Smooth muscle cell (in vitro differentiated cells): ENCODE results near the gene MTHFSD. TPM values are rescaled to one million over a fixed set of nuclear protein-coding genes. Genes with fewer than 3 reads are reported as not detected.

Experiments used
- DNase-seq: peaks from one replicate; lab custom pipeline; 2025; ENCODE audit not compliant: unreplicated experiment; lab: John Stamatoyannopoulos, UW
- H2AFZ ChIP-seq: fragments of 200-600 bp; sonication (generic); 2 replicates; pipeline ENCODE4 v1.6.0; 2016; ENCODE audit warnings: antibody characterized with exemption, low read depth, mild to moderate bottlenecking
- H3F3A ChIP-seq: fragments of 200-600 bp; sonication (generic); 2 replicates; pipeline ENCODE4 v1.6.0; 2017; ENCODE audit warnings: antibody characterized with exemption, low read depth
- H3K27ac ChIP-seq: fragments of 200-600 bp; sonication (generic); 2 replicates; pipeline ENCODE4 v1.5.1; 2016; ENCODE audit warnings: low read depth, mild to moderate bottlenecking
- H3K27me3 ChIP-seq: fragments of 200-600 bp; sonication (generic); 2 replicates; pipeline ENCODE4 v1.6.1; 2016; ENCODE audit warnings: low read depth, mild to moderate bottlenecking
- H3K36me3 ChIP-seq: fragments of 200-600 bp; sonication (generic); 2 replicates; pipeline ENCODE4 v1.5.1; 2016; ENCODE audit warnings: low read depth
- H3K4me1 ChIP-seq: fragments of 200-600 bp; sonication (generic); 2 replicates; pipeline ENCODE4 v1.5.1; 2016; ENCODE audit warnings: low read depth
- H3K4me2 ChIP-seq: fragments of 200-600 bp; sonication (generic); 2 replicates; pipeline ENCODE4 v1.6.0; 2016; ENCODE audit warnings: mild to moderate bottlenecking
- H3K4me3 ChIP-seq: fragments of 200-600 bp; sonication (generic); 2 replicates; pipeline ENCODE4 v1.5.1; 2016; ENCODE audit warnings: mild to moderate bottlenecking
- H3K79me2 ChIP-seq: fragments of 200-600 bp; sonication (generic); 2 replicates; pipeline ENCODE4 v1.6.0; 2016; ENCODE audit warnings: low read depth, mild to moderate bottlenecking
- H3K9ac ChIP-seq: fragments of 200-600 bp; sonication (generic); 2 replicates; pipeline ENCODE4 v1.6.0; 2016; ENCODE audit warnings: low read depth
- H3K9me3 ChIP-seq: fragments of 200-600 bp; sonication (generic); replicated peaks from 2 replicates; pipeline ENCODE4 v1.5.1; 2016; ENCODE audit warnings: low read depth
- H4K20me1 ChIP-seq: fragments of 200-600 bp; sonication (generic); 2 replicates; pipeline ENCODE4 v1.6.0; 2016; ENCODE audit warnings: low read depth
- CTCF ChIP-seq: fragments of 200-600 bp; sonication (generic); IDR thresholded peaks from 2 replicates; pipeline ENCODE4 v1.5.1; 2017; ENCODE audit warnings: borderline replicate concordance, mild to moderate bottlenecking, antibody characterized with exemption; ENCODE audit not compliant: insufficient read depth, poor library complexity, severe bottlenecking
- WGBS: methylation state at CpG from one replicate; pipeline ENCODE4 v1.1.7; 2016; ENCODE audit warnings: low lambda C conversion rate; 5-methylcytosine and 5-hydroxymethylcytosine counted together
- polyA plus RNA-seq: library from polyadenylated mRNA; unstranded; fragments of >200 nt; fragmentation: Nextera tagmentation; extraction: Ambion mirVana; gene quantifications from 2 replicates; pipeline ENCODE4 v1.2.1, GENCODE V29; 2016
- total RNA-seq: library from RNA; depleted of rRNA; stranded (reverse); fragments of >200 nt; gene quantifications from 2 replicates; pipeline ENCODE4 v1.2.3, GENCODE V29; 2014

The MTHFSD gene
- total and polyA plus RNA-seq, 2 experiments from 2014 or later: 13.3 to 23.0 TPM

GRCh38 chr16:86533767-86534351 is 21.2 kb downstream of the MTHFSD start:
- Histone ChIP-seq H3K4me3 (no peak overlapping the region), H3K27ac (no peak overlapping the region), H3F3A (no peaks in the 10 kb centered on the region), H3K4me1 (no peaks in the 10 kb centered on the region), H3K9ac (no peak overlapping the region), H3K4me2 (no peak overlapping the region), H2AFZ (no peak overlapping the region), H3K9me3 (no peaks in the 10 kb centered on the region), H4K20me1 (no peaks in the 10 kb centered on the region), H3K27me3 (no peaks in the 10 kb centered on the region), H3K79me2 (no peaks in the 10 kb centered on the region), H3K36me3 (no peaks in the 10 kb centered on the region)
- DNase-seq: no peak
- TF ChIP-seq CTCF: no peak
- 99% methylated on average over 8 of the region's 8 CpGs for WGBS

DNA sequence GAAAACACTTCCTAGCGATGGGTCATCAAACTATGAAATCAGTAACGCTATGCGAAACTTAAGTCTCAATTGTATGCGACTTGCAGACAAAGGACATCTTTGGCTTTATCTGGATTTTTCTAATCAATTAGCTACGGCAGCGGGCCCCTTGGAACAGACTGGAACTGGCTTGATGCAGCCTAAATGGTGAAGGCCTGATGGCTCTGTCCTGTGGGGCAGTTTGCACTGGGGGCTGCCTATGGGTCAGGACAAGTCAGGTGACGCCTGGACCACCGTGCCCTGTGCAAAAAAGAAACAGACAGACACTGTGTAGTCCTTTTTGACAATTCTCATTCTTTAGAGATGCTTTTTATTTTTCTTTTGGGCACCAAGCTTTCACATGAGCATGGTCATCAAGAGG is 22.0 kb downstream of the MTHFSD start:
- Histone ChIP-seq H3K4me1 (no peaks in the 10 kb centered on the region), H3K9me3 (no peaks in the 10 kb centered on the region), H3K27ac (no peak overlapping the region), H3K4me3 (no peak overlapping the region), H3F3A (no peaks in the 10 kb centered on the region), H3K36me3 (no peaks in the 10 kb centered on the region), H3K79me2 (no peaks in the 10 kb centered on the region), H3K9ac (no peak overlapping the region), H2AFZ (no peak overlapping the region), H4K20me1 (no peaks in the 10 kb centered on the region), H3K27me3 (no peaks in the 10 kb centered on the region), H3K4me2 (no peak overlapping the region)
- TF ChIP-seq CTCF: no peak
- WGBS: over 99% methylated on average over 8 of the region's 8 CpGs
- DNase-seq: no peak

GRCh38 chr16:86532526-86532815 is 22.6 kb downstream of the MTHFSD start:
- Histone ChIP-seq H3F3A (no peaks in the 10 kb centered on the region), H3K27me3 (no peaks in the 10 kb centered on the region), H3K4me2 (no peak overlapping the region), H3K27ac (no peak overlapping the region), H3K4me1 (no peaks in the 10 kb centered on the region), H3K79me2 (no peaks in the 10 kb centered on the region), H3K9ac (no peak overlapping the region), H4K20me1 (no peaks in the 10 kb centered on the region), H3K36me3 (no peaks in the 10 kb centered on the region), H3K9me3 (no peaks in the 10 kb centered on the region), H2AFZ (no peak overlapping the region), H3K4me3 (no peak overlapping the region)
- no peak for TF ChIP-seq CTCF
- WGBS: 96% methylated on average over 7 of the region's 7 CpGs
- DNase-seq: no peak
